ENCODE measurements around the gene NEK2.
"Not testable (repeated sequence)": the region's sequence is repeated elsewhere in the genome, so short reads cannot be mapped to it uniquely, and the experiment has no call there.

The NEK2 gene

DNA sequence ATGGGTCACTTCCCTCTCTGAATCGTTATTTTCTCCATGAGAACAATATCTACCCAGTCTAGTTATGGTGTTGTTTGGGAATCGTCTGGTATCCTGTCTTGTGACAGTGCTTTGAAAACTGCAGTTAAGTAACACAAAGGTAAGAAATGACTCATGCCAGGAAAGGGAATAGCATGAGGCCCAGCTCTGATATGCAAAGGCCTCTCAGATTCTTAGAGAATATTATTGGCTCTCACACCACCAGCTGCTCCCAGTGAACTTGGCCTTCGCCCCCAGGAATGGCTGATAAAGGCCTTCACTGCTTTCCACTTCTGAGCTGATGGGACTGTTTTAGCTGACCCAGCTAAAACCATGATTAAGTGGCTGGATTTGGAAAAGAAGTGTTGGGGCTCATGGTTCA, 27.1 kb downstream of the NEK2 start:
- DNase-seq = no peak

GRCh38 chr1:211647711-211648121, 27.7 kb downstream of the NEK2 start:
- DNase-seq = no peak

DNA sequence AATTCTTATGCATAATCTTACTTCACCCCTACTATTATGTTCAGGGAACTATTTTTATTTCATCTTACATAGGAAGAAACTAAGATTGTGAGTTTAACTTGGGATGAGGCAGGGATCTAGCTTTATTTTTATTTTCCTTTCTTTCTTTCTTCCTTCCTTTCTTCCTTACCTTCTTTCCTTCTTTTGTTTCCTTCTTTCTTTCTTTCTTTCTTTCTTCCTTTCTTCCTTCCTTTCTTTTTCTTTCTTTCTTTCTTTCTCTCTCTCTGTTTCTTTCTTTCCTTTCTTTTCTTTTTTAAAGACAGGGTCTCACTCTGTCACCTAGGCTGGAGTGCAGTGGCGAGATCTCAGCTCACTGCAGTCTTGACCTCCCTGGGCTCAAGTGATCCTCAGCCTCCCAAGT, 28.9 kb downstream of the NEK2 start:
- no peak for DNase-seq

DNA sequence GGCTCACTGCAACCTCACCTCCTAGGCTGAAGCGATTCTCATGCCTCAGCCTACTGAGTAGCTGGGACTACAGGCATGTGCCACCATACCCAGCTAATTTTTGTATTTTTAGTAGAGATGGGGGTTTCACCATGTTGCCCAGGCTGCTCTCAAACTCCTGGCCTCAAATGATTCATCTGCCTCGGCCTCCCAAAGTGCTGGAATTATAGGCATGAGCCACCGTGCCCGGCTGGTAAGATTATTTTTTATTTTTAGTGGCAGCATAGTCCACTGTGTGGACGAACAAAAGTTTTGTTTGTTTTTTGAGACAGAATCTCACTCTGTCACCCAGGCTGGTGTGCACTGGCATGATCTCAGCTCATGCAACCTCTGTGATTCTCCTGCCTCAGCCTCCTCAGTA, 29.8 kb downstream of the NEK2 start:
- not testable (repeated sequence) for DNase-seq

- no peak for DNase-seq
Observed at GRCh38 chr1:211644653-211645052, 30.8 kb downstream of the NEK2 start.

GRCh38 chr1:211643324-211644212, 31.9 kb downstream of the NEK2 start:
- DNase-seq = peak; percentile 36

- no peak for DNase-seq
Observed at GRCh38 chr1:211642870-211643269, 32.6 kb downstream of the NEK2 start.

- DNase-seq = no peak
Observed at GRCh38 chr1:211641942-211642341, 33.5 kb downstream of the NEK2 start.

GRCh38 chr1:211641044-211641800, 34.2 kb downstream of the NEK2 start:
- no peak for DNase-seq

GRCh38 chr1:211640301-211640630, 35.2 kb downstream of the NEK2 start:
- no peak for DNase-seq

DNA sequence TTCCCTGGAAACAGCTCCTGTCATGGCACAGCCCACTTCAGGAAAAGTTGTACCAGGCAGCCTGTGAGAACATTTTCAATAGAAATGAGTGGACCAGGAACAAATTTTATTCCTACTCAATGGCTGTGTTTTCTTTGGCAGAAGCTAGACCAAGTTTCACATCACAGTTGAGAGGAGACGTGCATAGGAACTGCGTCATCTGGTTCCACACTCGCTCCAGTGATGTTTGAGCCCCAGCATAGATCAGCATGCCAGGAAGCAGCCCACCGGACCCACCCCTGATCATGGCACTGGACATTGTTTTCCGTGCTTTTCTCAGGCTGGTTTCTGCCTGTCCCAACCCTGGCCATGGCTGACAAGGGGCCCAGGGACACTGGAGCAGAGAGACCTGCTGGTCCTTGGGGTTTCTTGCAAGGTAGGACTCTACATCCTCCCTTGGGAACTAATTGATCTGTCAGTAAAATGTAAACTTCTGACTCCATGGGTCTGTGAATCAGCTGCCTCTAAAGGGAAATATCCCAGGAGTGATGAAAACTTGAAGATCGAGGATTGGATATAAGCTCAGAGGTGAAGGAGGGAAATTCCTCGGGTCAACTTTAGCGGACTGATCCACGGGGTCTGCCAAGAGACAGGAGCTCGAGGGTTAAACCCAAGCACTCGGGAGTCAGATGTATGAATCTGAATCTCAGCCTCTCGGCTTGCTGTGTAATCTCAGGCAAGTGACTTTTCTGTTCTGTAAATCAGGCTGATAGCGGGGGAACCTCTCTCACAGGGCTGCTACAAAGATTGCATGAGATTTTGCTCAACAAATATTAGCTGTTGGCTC, 35.7 kb downstream of the NEK2 start:
- no peak for DNase-seq

DNA sequence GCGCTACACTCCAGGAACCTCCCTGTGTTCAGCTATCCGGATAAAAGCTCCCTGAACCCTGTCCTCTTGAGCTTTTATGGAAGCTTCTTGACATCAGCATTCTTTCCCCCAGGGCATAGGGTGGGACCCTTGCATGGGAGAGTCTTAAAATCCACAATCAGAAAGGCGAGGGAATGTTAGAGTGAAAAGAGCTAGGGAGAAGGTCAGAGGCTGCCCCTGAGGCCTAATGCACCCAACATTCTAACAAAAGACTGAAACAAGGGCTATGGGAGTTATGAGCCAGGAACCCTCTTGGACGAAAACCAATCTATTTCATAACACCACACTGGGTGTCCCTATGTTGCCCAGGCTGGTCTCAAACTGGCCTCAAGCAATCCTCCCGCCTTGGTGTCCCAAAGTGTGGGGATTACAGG, 36.7 kb downstream of the NEK2 start:
- no peak for DNase-seq

DNA sequence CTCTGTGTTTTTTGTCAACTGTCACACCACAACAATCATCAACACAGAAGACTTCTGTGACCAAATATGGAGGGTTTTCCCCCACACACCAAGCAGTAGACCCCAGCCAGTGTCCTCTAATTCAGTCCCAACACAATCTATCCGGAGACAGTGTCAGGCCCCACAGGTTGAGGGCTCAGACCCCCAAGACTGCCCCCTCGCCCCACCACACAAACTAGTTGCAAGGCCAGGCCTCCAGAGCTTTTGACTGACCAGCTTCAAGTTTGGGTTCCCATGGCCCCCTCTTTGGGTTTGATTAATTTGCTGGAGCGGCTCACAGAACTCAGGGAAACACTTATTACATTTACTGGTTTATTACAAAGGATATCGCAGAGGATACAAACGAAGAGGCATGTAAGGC, 37.2 kb downstream of the NEK2 start:
- no peak for DNase-seq

DNA sequence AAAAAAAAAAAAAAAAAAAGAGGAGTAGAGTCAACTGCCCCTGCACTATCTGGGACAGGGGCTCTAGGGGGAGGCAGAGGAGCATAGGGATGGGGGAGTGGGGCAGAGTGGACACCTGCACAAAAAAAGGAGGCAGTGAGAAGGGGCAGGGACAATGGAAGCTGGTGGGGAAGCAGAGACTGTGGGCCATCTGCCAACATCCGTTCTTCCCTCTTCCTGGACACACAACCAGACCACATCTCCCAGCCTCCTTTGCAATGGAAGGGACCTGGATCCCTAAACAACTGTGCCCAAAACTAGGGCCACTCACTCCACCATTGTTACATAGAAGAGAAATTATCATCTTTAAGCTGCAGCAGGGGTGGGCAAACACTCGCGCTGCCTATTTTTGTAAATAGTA, 38.4 kb downstream of the NEK2 start:
- no peak for DNase-seq

GRCh38 chr1:211636575-211637029, 38.8 kb downstream of the NEK2 start:
- DNase-seq = not testable (repeated sequence)

- no peak for DNase-seq
Observed at GRCh38 chr1:211635597-211636205, 39.7 kb downstream of the NEK2 start.

DNA sequence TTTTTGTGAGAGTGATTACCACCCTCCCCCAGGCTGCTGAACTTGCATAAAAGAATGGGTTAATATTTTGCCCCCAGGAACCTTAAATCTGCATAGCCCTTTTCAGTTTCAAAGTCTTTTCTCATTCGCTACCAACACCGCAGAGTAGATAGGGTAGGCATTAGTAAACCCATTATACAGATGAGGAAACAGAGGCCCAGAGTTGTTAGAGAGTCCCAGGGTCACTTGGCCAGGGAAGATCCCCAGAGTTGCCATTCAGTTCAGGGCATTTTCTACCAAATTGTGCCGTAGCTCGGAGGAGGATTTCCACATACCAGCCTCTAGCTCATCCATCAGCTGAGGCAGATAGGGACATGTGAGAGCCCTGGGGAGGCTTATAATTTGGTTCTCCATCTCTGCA, 40.5 kb downstream of the NEK2 start:
- no peak for DNase-seq

GRCh38 chr1:211634461-211634860, 41.0 kb downstream of the NEK2 start:
- DNase-seq = no peak

DNA sequence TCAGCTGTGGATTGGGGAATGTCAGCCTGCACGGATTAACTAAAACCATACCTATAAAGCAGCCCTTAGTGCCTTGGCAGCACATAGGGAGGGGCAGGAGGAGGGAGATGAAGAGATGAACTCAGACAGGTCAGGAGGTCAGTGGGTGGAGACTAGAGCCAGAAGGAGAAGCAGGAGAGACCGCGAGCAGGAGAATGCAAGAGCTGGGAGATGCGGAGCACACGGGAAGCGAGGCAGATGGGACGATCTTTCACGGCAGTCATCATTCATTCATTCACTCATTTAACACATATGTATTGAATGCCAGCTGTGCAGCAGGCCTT, 41.9 kb downstream of the NEK2 start:
- DNase-seq = no peak

GRCh38 chr1:211632808-211633523, 42.5 kb downstream of the NEK2 start:
- DNase-seq = no peak

DNA sequence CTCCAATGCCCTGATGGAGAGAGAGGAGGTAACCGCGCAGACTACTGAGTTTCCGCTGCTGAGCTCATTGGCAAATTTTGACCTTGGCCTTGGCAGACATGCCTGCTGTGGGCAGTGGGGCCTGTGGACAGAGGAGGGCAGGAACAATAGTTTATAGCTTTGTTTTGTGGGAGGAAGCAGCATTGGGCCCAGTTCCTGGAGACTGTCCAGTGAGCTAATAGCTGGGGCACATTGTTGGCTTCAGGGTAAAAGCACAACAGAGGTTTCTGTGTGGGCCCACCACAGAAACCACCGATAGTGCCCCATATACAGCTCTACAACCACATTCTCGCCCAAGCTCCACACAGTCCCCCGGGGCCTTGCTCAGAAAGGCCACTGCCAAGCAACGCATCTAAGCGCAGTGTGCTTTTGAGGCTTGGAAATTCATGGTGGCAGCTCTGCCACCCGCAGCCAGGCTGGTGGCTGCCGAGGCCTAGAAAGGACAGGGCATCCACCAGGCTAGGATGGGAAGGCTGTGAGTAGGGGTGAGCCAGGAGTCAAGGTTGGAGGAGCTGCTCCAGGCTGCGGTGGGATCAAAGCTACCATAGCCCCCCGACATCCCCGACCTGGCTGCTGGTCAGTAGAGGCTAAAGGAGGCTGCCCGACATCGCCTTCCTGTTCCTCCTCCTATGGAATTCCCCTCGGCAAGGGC, 43.2 kb downstream of the NEK2 start:
- DNase-seq = no peak

GRCh38 chr1:211631168-211631567, 44.3 kb downstream of the NEK2 start:
- no peak for DNase-seq
